NCI-H748 (cell line): ENCODE results near the gene ADAMTSL3.
"Not testable (repeated sequence)": the region's sequence is repeated elsewhere in the genome, so short reads cannot be mapped to it uniquely, and the experiment has no call there.

Source experiments
- DNase-seq: peaks from one replicate; lab custom pipeline; 2025; ENCODE audit not compliant: unreplicated experiment; lab: John Stamatoyannopoulos, UW

ADAMTSL3 gene

GRCh38 chr15:84078038-84078437 lies 424.1 kb downstream of the ADAMTSL3 start:
- DNase-seq: not testable (repeated sequence)

DNA sequence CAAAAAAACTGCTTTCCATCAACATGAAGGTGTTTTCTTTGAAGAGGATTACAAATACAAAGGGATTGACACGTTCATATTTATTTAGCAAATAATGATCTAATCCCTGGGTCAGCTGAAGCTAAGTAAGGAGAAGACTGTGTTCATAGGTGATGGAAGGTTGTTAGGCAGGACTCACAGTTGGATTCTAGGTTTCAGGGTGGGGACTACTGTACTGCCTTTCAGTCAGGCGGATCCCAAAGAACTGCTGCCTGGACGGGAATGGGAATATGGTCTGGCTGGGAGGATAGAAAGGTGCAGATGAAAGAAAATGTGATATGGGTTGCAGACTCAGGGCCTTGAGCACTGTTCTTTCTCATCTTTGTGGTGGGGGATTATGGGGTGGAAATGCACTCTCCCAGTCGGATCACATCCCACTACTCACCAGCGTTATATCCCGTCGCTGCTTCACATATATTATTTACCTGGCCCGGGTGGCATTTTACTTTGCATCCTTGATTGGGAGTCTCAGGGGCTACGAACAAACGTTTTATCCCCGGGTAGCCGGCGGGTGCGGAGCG lies 425.5 kb downstream of the ADAMTSL3 start:
- DNase-seq: peak; percentile 69

GRCh38 chr15:84079885-84080777 lies 426.2 kb downstream of the ADAMTSL3 start:
- peak; percentile 85 for DNase-seq

GRCh38 chr15:84080778-84081084 lies 426.8 kb downstream of the ADAMTSL3 start:
- DNase-seq: peak; percentile 28

DNA sequence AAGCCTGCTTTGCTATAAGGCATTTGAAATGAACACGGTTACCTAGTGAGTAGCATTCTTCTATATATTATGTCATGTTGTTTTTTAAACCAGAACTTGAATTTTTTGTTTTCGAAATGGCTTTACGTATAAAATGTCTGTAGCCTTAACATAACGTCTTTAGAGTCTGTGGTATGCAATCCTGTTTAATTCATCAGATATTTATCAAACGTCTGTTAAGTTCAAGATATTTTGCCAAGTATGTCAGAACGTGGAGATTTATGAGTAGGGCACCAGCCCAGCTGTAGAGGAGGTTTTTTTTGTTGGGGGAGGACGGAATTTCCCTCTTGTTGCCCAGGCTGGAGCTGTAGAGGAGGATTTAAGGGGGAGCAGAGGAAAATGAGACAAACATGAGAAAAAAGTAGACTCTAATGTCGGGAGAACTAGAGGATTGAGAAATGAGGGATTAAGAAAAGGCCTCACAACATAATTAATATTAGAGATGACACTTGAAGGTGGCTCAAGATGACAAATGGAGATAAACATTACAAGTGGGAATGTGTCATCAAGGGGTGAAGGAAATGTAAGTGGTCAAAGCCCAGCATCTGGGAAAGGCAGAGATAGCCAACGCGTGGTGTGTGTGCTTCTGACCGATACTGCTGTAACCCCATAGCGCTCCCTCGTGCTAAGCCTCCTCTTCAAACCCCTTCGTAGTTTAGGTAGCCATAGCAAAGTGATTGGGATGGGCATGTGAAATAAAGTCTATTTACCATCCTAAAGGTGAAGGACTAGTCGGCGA lies 427.7 kb downstream of the ADAMTSL3 start:
- no peak for DNase-seq

DNA sequence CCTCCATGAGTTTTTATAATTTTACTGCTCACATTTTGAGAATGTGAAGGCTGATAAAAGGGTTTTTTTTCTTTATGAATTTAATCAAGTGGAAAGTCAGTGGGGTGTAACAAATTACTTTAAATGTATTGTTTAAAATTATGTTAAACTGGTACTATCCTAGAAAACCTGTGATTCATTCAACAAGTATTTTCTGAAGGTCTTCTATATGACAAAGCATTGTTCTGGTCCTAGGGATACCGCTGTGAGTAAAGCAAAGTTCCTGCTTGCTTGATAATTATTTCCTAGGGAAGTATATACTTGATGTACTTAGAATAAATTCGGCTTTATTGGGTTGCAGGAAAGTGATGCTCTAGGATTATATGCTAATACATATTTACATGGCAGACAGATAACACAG lies 428.8 kb downstream of the ADAMTSL3 start:
- DNase-seq: no peak

GRCh38 chr15:84086071-84086470 lies 432.1 kb downstream of the ADAMTSL3 start:
- DNase-seq: not testable (repeated sequence)
